RPMI7951 (cell line): Measurements from ENCODE around the gene NTM. TPM values are rescaled to one million over a fixed set of nuclear protein-coding genes. Genes with fewer than 3 reads are reported as not detected.

Experiments used
- DNase-seq: peaks from one replicate; pipeline ENCODE4 v3.0.0-alpha.2; 2012; ENCODE audit warnings: low read depth
- total RNA-seq: library from RNA; depleted of rRNA; stranded (reverse); fragments of >200 nt; shearing (Covaris generic); gene quantifications from 2 replicates; pipeline ENCODE4 v1.2.3, GENCODE V29; 2014

NTM gene
- total RNA-seq, 1 experiment from 2014 or later, result 47.8 TPM

DNA sequence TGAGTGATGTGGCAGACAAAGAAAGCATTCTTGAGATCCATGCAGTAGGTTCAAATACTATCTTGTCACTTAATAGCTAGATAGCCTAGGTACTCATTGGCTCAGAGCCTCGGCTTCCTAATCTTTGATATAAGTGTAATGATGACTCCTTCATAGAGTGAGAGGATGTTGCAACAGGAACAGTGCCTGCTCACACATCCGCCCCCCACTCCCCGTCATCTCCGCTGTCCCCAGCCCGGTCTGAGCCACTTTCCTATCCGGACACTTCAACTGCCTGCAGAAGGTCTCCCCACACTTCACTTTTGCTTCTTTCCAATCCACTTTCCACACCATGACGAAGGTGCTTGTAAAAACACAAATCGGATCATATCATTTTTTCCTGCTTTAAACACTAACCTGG, 128.8 kb downstream of the NTM start:
- no peak for DNase-seq

- DNase-seq, result no peak
Observed at GRCh38 chr11:131503017-131503416, 132.6 kb downstream of the NTM start.

- DNase-seq, result no peak
Observed at GRCh38 chr11:131504199-131504949, 134.0 kb downstream of the NTM start.

DNA sequence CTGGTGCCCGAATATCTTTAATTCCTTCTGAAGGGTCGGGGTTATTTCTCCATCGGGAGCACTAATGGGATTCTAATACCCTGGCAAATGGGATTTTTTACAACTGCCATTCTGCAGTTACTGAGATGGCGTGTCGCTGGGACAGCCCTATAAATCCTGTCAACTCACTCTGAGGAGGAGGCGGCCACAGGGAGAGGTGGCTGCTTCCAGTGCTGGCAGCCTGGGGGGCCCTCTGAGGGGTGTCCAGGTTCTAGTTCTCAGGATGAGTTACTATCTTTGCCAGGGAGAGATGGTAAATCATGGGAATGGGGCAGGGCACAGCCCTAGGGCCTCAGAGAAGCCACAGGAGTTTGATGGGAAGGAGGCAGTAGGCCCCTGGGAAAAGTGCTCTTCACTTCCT, 135.9 kb downstream of the NTM start:
- no peak for DNase-seq

DNA sequence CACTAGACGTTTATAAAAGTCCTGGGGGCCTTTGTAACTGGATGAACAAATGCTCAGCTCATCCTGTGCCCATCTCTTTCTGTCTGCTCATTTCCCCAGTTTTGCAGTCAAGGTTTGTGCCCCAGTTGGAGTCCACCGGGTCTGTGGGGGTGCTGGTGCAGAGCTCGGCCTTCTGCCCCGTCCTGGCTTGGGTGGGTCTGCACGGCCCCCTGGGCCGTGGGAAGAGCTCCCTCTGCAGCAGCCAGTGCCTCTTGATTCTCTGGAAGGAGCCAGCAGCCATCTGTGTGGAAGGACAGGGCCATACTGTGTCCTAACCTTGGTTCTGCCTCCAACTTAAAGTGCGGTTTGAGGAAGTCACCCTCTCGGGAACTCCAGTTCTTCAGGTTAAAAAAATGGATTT, 140.2 kb downstream of the NTM start:
- no peak for DNase-seq

- peak; percentile 3 for DNase-seq
Observed at GRCh38 chr11:131511794-131512193, 141.4 kb downstream of the NTM start.

GRCh38 chr11:131512228-131512627, 141.8 kb downstream of the NTM start:
- no peak for DNase-seq

DNA sequence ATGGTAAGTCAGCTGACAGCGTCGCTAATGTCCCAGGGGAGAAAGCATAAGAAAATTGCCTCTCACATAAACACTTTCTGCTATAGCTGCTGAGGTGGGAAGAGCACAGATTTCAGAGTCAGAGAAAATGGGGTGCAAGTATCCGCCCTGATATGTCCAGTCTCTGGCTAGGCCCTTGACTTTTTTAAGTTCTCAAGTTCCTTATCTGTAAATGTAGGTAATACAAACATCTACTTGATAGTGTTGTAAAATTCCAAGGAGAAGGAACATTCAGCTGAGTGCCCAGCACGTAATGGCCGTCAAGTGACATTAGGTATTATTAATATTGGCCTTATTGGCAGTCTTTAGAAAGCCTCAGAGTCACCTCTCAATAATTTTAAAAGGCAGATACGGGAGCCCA, 143.6 kb downstream of the NTM start:
- DNase-seq, result no peak

GRCh38 chr11:131518305-131518838, 148.0 kb downstream of the NTM start:
- DNase-seq, result no peak

DNA sequence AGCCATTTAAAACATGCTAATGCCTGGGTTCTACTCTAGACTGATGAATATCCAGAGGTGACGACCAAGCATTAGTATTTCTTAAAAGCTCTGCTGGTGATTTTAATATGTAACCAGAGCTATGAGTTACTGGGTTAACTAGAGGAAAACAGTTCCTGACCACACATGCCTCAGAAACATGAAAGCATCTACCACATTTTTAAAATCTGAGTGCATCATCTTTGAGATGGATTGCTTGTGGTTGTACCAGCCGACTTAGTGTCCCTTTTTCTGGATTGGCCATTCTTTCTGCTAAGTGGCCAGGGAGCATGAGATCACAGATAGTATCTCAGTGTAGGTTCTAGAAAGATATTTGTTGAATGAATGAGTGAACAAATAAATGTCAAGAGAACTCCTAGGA, 152.4 kb downstream of the NTM start:
- DNase-seq, result no peak

GRCh38 chr11:131530407-131530806, 160.0 kb downstream of the NTM start:
- no peak for DNase-seq

GRCh38 chr11:131533149-131533548, 162.7 kb downstream of the NTM start:
- DNase-seq, result no peak

DNA sequence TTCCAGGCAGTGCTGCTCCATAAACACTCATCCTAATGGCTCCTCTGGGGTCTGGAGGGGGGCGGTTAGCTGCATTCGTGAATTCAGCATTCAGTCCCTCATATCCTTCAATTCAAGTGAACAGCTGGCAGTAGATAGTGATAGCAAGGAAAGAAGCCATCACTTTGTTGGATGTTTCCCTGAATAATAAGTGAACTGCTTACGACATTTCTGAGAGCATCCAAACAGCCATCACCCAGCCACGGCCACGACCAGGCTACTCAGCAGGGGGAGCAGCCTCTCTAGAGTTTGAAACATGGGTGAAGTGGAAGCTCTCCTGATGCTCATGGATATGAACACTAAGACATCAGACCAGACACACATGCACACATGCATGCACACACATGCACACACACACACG, 163.6 kb downstream of the NTM start:
- DNase-seq, result no peak

GRCh38 chr11:131534611-131535010, 164.2 kb downstream of the NTM start:
- DNase-seq, result no peak

- no peak for DNase-seq
Observed at GRCh38 chr11:131536159-131536558, 165.7 kb downstream of the NTM start.

DNA sequence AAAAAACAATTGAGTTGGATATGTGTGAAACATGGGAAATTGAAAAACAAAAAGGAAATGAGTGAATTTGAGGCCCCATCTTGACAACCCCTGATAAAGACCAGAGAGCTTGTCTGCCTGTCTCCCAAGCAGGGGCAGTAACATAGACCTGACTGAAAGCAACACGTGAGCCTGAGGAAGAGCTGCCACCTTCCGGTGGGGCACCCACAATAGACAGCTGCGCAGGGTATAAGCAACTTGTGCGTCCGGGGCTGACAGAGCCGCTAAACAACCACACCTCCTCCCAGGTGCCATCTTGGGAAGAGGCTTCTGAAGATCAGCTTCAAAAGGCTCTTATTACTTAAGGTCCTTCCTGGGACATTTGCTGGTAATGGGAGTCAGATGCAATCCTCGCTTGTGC, 166.8 kb downstream of the NTM start:
- no peak for DNase-seq

DNA sequence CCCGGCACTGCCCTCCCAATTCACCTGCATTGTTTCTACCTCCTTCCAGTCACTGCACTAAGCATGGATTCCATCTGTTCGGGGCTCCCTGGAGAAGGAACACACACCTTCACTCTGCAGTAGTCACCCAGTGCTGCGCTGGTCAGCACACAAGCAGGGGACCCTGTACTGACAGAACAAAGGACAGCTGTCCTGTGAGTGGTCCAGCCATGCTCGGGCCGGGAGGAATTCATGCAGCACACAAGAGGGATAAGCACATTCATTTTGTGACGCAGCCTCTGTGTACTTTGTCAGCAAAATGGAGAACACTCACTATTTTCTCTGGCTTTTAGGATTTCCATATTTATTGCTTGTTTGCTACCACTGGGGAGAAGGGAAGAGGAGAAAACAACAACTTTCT, 167.3 kb downstream of the NTM start:
- DNase-seq, result no peak

- DNase-seq, result no peak
Observed at GRCh38 chr11:131538322-131538721, 167.9 kb downstream of the NTM start.

- DNase-seq, result no peak
Observed at GRCh38 chr11:131540676-131541075, 170.3 kb downstream of the NTM start.

GRCh38 chr11:131543389-131544025, 173.1 kb downstream of the NTM start:
- DNase-seq, result no peak

DNA sequence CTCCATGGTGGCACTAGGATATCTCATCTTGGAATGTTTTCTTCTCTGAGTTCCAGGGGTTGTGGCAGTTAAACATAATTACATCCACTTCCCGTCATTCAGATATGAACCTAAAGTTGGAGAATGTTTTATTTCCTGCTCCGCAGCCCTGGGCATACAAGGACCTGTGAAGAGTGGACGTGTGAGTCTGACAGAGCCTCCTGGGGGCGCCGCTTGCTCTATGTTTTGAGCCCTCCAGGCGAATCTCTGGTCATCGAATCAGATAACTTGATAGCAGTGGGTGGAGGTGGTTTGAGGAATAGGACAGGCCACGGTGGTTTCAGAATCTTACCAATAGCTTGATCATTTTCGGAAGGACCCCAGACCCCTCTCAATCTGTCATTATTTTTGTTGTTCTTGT, 174.2 kb downstream of the NTM start:
- DNase-seq, result no peak

- no peak for DNase-seq
Observed at GRCh38 chr11:131546218-131546895, 175.9 kb downstream of the NTM start.

GRCh38 chr11:131549099-131549498, 178.7 kb downstream of the NTM start:
- no peak for DNase-seq
